ENCODE results near the gene PROCA1.

GRCh38 chr17:28738680-28739384 lies 27.1 kb upstream of the PROCA1 start:
- TF ChIP-seq CTCF (IDR thresholded peaks at IDR 0.05; ENCODE audit: low read depth, low read length) (no peak), EZH2phosphoT487 (IDR thresholded peaks at IDR 0.05; ENCODE audit: low read depth) (no peak)

Data from OCI-LY3 (cell line).